NK-92 (cell line): ENCODE data around the gene NFKBIZ.

ENCODE experiments used
- DNase-seq: peaks from one replicate; lab custom pipeline; 2025; ENCODE audit not compliant: unreplicated experiment; lab: John Stamatoyannopoulos, UW

The NFKBIZ gene

GRCh38 chr3:101848754-101849713 is at the start of gene NFKBIZ:
TSS of gene NFKBIZ (plus strand) at chr3:101849514. CDS start at chr3:101849629, 115 bp downstream.
- peak; percentile 65 for DNase-seq

DNA sequence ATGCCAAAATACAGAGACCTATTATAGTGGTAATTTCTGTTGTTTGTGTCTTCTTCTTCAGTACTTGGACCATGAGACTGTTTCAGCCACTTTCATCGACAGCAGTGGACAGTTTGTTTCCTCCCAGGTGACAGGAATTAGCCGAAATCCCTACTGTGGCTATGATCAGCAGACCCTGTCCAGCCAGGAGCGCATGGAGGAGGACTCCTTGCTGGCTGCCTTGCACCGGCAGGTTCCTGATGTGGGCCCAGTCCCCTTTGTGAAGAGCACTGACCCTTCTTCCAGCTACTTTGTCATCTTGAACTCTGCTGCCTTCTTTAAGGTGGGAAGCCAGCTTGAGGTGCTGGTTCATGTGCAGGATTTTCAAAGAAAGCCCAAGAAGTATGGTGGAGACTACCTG is 48.1 kb upstream of the NFKBIZ start:
- DNase-seq = no peak

DNA sequence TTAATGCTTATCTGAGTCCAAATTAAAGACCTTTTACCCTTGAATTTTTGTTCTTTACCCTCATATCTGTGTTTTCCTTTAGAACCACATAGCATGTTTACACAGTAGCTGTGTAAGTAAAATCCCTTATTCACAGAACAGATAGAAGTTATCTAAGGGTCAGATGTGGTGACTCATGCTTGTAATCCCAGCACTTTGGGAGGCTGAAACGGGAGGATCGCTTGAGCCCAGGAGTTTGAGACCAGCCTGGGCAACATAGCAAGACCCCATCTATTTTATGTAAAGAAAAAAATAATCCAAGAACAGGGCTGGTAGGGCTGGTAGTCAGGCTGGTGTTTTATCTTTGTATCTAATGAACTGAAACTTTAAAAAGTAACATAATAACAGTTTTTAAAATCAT is 47.1 kb upstream of the NFKBIZ start:
- no peak for DNase-seq

DNA sequence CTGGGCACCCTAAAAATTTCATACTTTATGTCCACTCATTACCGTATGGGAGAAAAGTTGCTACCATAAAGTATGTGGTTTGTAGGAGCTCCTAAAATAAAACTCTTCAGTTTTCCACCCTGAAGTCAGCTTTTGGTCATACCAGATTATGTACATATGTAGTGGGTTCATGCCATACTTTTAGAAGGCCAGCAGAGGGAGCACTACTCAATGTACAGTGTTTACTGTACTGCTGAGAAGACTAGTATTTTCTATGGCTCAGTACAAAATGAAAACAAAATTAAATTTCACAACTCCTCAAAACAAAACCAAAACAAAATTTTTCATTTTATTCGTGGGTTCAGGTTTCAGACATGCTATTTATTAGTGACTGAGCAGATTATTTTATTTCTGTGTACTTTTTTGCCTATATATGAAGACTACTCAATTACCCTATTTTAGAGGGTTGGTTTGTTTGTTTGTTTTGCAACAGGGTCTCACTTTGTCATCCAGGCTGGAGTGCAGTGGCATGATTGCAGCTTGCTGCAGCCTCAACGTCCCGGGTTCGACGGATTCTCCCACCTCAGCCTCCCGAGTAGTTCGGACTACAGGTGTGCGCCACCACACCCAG is 46.0 kb upstream of the NFKBIZ start:
- DNase-seq = no peak

DNA sequence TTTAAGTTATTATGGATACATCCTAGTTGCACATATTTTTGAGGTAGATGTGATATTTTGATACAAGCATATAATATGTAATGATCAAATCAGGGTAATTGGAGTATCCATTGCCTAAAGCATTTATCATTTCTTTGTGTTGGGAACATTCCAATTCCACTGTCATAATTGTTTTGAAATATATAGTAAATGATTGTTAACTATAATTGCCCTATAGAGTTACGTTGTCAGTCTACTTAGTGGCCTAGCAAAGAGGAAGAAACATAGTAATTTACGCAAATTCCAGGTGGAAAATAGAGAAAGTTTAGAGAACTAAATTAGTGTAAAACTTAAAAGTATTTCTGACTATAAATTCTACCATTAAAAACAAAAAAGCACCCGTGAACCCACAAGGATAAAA is 45.4 kb upstream of the NFKBIZ start:
- no peak for DNase-seq

DNA sequence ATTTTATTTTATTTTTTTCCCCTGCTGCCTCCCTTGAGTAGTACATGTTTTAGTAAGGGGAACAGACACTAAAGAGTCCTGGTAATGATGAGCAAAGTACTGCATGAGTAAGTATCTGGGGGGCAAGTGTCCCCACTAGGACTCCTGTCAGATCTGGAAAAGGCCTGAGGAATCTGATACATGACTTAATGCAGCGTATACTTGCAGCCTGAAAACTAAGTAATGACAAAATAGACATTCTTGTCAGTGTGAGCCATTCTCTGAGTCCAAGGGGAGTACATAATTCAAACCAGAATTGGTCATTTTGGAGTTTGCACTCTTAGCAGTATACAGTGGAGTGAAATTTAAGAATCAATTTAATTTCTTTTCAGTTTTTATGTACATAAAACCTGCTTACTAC is 42.8 kb upstream of the NFKBIZ start:
- DNase-seq = no peak

GRCh38 chr3:101807888-101808287 is 41.4 kb upstream of the NFKBIZ start:
- no peak for DNase-seq

DNA sequence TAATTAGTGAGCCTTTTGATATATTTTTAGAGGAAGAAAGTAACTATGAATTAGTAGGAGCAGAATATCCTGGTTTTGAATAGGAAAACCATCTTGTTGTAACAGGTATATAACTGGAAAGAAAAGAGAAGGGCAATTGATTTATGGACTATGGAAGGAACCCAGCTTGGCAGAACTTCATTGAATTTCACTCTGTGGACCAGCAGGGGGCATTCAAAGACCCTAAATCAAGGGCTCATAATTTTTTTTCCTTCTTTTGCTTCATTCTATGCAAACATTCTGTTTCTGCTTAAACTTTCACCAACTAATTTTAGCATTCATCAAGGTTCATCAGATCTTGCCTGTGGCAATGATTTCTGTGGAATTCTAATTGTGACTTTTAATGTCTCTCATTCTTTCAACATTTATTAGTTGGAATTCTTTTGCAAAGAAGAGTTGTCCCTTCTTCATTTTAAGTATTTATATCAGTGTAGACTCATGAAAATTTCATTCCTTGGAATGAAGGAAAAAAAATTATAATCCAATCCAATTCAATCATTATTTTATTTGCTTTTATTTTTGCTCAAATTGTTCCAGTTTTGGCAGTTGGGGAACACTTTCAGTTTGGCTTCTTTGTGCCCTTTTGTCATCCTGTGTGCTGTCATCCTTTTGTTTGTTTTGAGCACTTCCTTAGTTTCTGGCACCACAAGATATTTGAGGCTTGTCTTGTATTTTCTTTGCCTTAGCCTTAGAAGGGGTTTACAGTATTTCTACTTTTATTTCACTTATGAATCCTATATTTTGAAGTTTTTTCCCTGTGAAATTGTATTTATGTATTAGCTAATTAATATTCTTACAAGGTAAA is 39.9 kb upstream of the NFKBIZ start:
- DNase-seq = no peak

DNA sequence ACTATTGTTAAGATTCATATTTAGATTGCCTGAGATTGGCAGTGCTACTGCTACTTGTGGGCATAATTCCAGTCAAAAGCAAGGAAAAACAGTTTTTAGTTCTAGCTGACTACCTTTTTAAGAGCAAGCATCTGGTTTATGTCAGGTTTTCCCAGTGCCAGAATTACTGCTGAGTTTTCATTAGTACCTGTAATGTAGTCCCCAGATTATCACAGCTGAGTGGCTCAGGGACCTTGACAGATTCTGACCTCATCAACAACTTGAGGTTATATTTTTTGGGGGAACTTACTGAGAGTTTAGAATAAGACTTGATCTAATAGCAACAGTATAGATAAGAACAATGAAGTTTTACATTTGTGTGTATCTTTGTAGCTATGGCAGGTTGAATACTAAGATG is 39.3 kb upstream of the NFKBIZ start:
- no peak for DNase-seq

DNA sequence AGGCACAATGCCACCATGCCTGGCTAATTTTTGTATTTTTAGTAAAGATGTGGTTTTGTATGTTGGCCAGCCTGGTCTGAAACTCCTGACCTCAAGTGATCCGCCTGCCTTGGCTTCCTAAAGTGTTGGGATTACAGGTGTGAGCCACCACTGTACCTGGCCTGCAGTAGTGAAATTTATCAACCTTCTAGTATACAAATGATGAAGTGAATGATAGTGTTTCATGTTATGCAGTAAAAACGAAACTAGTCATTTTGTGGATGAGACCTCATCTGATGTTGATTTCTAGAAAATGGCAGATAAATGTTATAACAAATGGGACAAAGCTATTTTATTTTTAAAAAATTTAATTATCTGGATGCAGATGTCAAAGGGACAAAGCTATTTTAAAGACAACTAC is 37.4 kb upstream of the NFKBIZ start:
- no peak for DNase-seq

DNA sequence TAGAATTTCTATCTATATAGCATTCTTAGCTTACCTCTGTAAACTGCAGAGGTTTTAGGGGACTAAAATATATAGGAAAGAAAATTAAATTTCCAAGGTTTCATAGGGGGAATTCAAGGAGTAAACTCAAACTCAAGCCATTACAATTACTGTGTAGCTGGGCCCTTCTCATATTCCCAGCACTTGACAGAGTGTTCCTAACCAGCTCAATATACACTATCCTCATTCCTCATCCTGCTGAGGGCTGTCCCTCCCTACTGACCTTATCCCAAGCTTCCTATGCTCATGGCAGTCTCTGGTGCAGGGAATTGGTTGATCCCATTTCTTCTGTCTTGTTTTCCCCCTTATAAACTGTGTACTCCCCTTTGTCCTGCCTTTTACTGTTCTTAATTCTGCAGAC is 36.4 kb upstream of the NFKBIZ start:
- no peak for DNase-seq

DNA sequence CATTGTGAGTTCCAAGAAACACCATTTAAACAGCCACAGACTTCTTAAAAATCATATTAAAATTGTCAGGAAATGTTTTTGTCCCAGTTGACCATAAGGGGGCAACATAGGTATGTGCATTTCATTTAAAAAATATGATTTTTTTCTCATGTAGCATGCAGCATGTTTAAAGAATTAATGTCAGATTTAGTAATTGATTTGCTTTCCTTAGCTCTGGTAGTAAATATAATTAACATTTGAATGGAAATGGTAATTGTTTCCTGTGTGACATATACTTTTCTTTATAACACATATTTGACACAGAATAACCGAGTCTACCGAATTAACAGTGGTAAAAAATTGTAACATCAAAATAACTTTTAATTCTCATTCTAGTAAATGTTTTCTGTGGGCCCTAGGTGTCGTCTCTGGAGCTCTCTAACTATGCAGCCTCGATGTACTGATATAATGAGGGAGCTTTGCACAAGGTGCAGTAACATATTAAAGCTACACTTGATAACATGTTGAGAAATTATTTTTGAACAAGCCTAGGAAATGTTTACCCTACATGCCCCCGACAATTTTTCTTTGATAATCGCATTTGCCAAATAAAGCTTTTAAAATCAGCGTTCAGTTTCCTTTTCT is 35.4 kb upstream of the NFKBIZ start:
- DNase-seq = no peak

- DNase-seq = no peak
These were observed 34.5 kb upstream of the NFKBIZ start for GRCh38 chr3:101814835-101815234.

DNA sequence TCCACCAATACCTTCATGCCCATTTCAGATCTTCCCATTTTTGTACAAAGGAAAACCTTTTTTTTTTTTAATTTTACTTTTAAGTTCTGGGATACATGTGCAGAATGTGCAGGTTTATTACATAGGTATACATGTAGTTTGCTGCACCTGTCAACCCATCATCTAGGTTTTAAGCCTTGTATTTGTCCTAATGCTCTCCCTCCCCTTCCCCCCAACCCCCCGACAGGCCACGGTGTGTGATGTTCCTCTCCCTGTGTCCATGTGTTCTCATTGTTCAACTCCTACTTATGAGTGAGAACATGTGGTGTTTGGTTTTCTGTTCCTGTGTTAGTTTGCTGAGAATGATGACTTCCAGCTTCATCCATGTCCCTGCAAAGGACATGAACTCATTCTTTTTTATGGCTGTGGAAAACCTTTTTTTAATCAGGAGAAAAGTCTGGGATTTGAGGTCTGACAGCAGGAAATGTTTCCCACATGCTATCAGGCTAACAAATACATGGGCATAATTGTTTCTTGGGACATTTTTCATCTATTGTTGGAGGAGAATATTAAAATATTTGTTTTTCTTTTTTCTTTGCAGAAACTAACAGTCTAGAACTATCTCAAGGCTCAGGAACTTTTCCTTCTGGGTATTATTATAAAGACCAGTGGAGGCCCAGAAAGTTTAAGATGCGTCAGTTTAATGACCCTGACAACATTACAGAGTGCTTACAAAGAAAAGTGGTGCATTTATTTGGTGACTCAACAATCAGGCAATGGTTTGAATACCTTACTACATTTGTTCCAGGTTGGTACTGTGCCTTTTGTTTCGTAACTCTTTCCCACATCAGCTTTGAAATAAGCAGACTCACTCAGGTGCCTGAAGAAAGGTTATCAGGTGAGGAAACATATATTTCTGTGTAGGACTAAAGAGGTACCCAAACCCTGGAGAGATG is 32.8 kb upstream of the NFKBIZ start:
- no peak for DNase-seq

DNA sequence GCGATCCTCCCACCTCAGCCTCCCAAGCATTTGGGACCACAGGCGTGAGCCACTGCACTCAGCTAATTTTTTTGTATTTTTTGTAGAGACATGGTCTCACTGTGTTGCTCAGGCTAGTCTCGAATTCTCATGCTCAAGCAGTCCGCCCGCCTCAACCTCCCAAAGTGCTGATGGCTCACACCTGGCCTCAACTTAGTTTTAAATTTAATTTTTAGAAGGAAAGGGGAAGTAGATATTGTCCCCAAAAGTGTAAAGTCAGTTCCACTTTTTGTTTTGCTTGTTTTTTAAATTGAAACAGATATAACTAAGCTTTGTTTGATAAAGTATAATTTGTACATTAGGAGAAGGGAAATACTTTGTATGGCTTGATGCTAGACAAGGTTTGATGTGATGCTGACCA is 31.3 kb upstream of the NFKBIZ start:
- no peak for DNase-seq

DNA sequence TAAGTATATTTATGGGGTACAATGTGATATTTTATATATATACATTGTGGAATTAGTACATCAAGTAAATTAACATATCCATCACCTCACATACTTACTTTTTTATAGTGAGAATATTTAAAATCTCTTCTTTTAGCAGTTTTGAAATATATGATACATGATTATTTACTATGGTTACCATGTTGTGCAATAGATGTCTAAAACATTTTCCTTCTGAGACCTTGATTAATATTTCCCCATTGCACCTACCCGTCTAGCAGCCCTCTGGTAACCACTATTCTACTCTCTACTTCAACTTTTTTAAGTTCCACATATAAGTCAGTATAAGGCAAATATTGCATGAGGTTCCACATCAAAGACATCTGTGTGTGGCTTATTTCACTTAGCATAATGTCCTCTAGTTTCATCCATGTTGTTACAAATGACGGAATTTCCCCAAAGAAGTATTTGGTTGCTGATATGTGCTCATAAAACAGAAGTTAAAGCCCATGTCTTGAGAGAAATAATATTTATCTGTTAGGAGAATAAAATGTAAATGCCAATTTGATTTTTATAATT is 29.6 kb upstream of the NFKBIZ start:
- DNase-seq = no peak

DNA sequence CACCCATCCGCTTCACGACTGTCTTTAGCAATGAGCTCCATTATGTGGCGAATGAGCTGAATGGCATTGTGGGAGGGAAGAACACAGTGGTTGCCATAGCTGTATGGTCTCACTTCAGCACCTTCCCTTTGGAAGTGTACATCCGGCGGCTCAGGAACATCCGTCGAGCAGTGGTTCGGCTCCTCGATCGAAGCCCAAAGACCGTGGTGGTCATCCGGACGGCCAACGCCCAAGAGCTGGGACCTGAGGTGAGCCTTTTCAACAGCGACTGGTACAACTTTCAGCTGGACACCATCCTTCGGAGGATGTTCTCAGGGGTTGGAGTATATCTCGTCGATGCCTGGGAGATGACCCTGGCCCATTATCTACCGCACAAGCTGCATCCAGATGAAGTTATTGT is 27.8 kb upstream of the NFKBIZ start:
- DNase-seq = no peak

- no peak for DNase-seq
These were observed 25.8 kb upstream of the NFKBIZ start for GRCh38 chr3:101823525-101823924.

DNA sequence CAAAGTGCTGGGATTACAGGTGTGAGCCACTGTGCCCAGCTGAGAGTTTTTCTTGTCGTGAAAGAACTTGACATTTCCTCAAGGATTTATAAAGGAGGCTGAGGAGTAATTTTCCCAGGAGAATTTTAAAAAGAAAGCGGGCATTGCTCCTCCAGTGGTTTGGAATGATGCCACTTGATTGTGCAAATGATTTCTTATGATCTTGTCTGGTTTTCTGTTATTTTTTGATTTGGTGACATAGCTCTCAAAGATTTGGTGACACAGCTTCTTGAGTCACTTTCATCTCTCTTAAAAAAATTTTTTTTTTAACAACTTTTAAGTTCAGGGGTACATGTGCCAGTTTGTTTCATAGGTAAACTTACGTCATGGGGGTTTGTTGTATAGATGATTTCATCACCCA is 24.6 kb upstream of the NFKBIZ start:
- no peak for DNase-seq
